Stomach (tissue), 9 donors: ENCODE data around the gene PRKG1. TPM values are rescaled to one million over a fixed set of nuclear protein-coding genes. Genes with fewer than 3 reads are reported as not detected.

Experiments
- DNase-seq, 2 donors: peaks; one replicate each; pipeline versions ENCODE4 v3.0.0 to v3.0.0-alpha.2; 2013 to 2019
- H3K27ac ChIP-seq, 5 donors: fragments of 200-600 bp in 4 of 5; sonication (generic) in 4 of 5; one replicate each; pipeline ENCODE4 v1.5.1; 2013 to 2019; ENCODE audit warnings: mild to moderate bottlenecking in 1 of 5, moderate library complexity in 1 of 5
- H3K27me3 ChIP-seq, 3 donors: fragments of 200-600 bp; sonication (generic); one replicate each; pipeline ENCODE4 v1.5.1; 2017 to 2019; ENCODE audit warnings: mixed run types in 1 of 3
- H3K36me3 ChIP-seq, 4 donors: fragments of 200-600 bp; sonication (generic); 1 replicate in 3 of 4; 2 replicates in 1 of 4; pipeline ENCODE4 v1.5.1; 2016 to 2019
- H3K4me1 ChIP-seq, 4 donors: fragments of 200-600 bp; sonication (generic); one replicate each; pipeline ENCODE4 v1.5.1; 2016 to 2019
- H3K4me3 ChIP-seq, 4 donors: fragments of 200-600 bp; sonication (generic) in 3 of 4; one replicate each; pipeline ENCODE4 v1.5.1; 2016 to 2019; ENCODE audit warnings: mild to moderate bottlenecking in 1 of 4
- H3K9me3 ChIP-seq, 4 donors: fragments of 200-600 bp; sonication (generic); one replicate each; pipeline ENCODE4 v1.5.1; 2016 to 2019
- EP300 ChIP-seq: sonication (generic); formaldehyde crosslinking; IDR thresholded peaks from one replicate; pipeline ENCODE4 v1.6.1; 2017; ENCODE audit warnings: antibody characterized with exemption
- POLR2A ChIP-seq, 4 donors: fragments of 450-650 bp; IDR thresholded peaks; one replicate each; pipeline ENCODE4 v1.6.1; 2016; ENCODE audit warnings: antibody characterized with exemption in 4 of 4, control low read depth in 2 of 4, mild to moderate bottlenecking in 1 of 4, moderate library complexity in 1 of 4
- POLR2AphosphoS5 ChIP-seq, 3 donors: sonication (generic); formaldehyde crosslinking; IDR thresholded peaks; one replicate each; pipeline ENCODE4 v1.6.1; 2016; ENCODE audit warnings: antibody characterized with exemption in 3 of 3
- WGBS, 5 donors: extraction: QIAGEN DNeasy Blood & Tissue Kit in 3 of 5; methylation state at CpG; one replicate each; pipeline versions ENCODE4 v1.1.5 to v1.1.7; 2013 to 2018; 5-methylcytosine and 5-hydroxymethylcytosine counted together
- intact Hi-C: fragments of 100-400 bp; cut with DNase I; formaldehyde crosslinking; loops from one replicate; pipeline ENCODE4 v1.15.1; 2023; ENCODE audit warnings: low total_unique reads
- polyA plus RNA-seq, 3 donors: library from polyadenylated mRNA; stranded (reverse); fragments of 200-250 nt; gene quantifications; one replicate each; pipeline ENCODE4 v1.2.3, GENCODE V29; 2013
- total RNA-seq, 5 donors: library from RNA; depleted of rRNA; stranded (reverse); fragments of >200 nt; gene quantifications; one replicate each; pipeline versions ENCODE4 v1.1.0 to v1.2.3, GENCODE V29; 2014 to 2016
- TF ChIP-seq, protein P1 (sequence below), 7 experiments: fragments of 450-650 bp in 4 of 7; fragments of 200-600 bp in 3 of 7; sonication (generic) in 3 of 7; IDR thresholded peaks; one replicate each; pipeline ENCODE4 v1.5.1; 2016 to 2019; ENCODE audit warnings: antibody characterized with exemption in 7 of 7, control low read depth in 2 of 7, mild to moderate bottlenecking in 1 of 7
- donor health status: healthy with polysubstance abuse.
- donor health status: Bipolar disorder and iron deficiency.
- donor health status: healthy.

PRKG1 gene
- total and polyA plus RNA-seq, 8 donors = 1.5 to 89.2 (median 14.3) TPM

DNA sequence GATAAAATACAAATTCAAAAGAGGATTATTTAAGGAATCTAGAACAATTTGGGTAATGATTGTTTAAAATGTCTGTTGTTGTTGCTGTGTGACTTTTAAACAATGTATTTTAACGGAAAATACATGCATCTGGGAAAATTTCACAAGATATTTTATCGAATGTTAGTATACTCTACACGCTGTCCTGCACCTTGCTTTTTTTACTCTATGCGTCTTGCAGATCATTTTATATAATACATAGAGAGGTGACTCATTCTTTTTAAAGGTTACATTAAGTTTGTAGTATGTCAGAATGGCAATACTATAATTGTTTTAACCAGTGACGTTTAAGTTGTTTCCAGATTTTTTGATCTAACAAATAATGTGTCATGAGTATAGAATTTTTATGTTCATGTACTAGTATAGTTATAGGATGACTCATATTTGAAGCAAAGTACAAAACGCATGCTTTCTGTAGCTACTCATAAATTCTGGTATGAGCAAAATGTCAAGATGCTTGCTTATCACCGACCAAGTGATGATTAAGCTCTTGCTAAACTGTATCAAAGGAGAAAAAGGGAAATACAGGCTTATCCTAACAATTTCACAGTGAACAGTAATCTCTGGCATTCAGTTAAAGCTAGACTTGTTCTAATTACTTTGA is 1244.7 kb downstream of the PRKG1 start:
- Histone ChIP-seq H3K4me1 (peaks cover 1 to 13% (median 12%) of the 10 kb centered on the region in 4 donors), H3K9me3 (no peaks in the 10 kb centered on the region), H3K36me3 (no peaks in the 10 kb centered on the region), H3K27me3 (peaks cover 0 to 21% (median 11%) of the 10 kb centered on the region in 3 donors), H3K27ac (no peak overlapping the region), H3K4me3 (no peak overlapping the region)
- intact Hi-C loops = no loop called here
- 62 to 70% (median 65%) methylated on average over 7 of the region's 7 CpGs for WGBS, 5 donors
- TF ChIP-seq EP300 (no peak), POLR2A (IDR thresholded peaks at IDR 0.05) (no peak), POLR2AphosphoS5 (IDR thresholded peaks at IDR 0.05) (peak in 1 of 3 donors; percentile 23)
- DNase-seq = no peak

DNA sequence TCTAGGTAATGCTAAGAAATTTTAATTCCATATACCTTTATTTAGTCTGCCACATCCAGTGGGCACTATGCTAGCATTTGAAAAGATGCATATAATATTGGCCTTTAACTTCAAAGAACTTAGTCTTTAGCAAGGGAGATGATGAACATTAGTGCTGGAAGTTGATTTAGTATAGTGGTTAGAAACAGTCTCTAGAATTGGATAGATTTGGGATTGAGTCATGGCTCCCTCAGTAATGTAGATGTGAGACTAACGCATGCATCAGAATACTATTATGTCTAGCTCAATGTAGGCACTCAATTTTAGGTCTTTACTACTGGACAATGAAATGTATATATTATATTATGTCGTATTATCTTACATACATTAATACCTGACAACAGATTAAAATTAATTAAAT is 1245.6 kb downstream of the PRKG1 start:
- WGBS, 5 donors = 65 to 93% (median 92%) methylated on average over 2 of the region's 2 CpGs
- no peak overlapping the region for H3K4me3 ChIP-seq
- H3K36me3 ChIP-seq = no peaks in the 10 kb centered on the region
- no peaks in the 10 kb centered on the region for H3K9me3 ChIP-seq
- TF ChIP-seq EP300 = no peak
- no peak for TF ChIP-seq POLR2AphosphoS5 (IDR thresholded peaks at IDR 0.05)
- TF ChIP-seq POLR2A (IDR thresholded peaks at IDR 0.05) = no peak
- TF ChIP-seq, protein P1, sequence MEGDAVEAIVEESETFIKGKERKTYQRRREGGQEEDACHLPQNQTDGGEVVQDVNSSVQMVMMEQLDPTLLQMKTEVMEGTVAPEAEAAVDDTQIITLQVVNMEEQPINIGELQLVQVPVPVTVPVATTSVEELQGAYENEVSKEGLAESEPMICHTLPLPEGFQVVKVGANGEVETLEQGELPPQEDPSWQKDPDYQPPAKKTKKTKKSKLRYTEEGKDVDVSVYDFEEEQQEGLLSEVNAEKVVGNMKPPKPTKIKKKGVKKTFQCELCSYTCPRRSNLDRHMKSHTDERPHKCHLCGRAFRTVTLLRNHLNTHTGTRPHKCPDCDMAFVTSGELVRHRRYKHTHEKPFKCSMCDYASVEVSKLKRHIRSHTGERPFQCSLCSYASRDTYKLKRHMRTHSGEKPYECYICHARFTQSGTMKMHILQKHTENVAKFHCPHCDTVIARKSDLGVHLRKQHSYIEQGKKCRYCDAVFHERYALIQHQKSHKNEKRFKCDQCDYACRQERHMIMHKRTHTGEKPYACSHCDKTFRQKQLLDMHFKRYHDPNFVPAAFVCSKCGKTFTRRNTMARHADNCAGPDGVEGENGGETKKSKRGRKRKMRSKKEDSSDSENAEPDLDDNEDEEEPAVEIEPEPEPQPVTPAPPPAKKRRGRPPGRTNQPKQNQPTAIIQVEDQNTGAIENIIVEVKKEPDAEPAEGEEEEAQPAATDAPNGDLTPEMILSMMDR (IDR thresholded peaks at IDR 0.05) = no peak
- intact Hi-C loops = no loop called here
- H3K27ac ChIP-seq = no peak overlapping the region
- peaks cover 0 to 11% (median 1%) of the 10 kb centered on the region in 3 donors for H3K27me3 ChIP-seq
- DNase-seq = no peak
- H3K4me1 ChIP-seq = peaks cover 0 to 3% (median 2%) of the 10 kb centered on the region in 4 donors

DNA sequence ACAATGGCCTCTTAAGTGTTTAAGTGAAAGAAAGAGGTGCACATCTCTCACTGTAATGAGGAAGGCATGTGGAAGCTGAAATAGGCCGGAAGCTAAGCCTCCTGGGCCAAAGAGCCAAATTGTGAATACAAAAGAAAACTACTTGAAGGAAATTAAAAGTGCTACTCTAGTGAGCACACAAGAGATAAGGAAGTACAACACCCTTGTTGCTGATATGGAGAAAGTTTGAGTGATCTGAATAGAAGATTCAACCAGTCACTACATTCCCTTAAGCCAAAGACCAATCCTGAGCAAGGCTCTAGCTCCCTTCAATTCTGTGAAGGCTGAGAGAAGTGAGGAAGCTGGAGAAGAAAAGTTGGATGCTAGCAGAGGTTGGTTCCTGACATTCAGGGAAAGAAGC is 1248.0 kb downstream of the PRKG1 start:
- DNase-seq = no peak
- Histone ChIP-seq H3K9me3 (no peaks in the 10 kb centered on the region), H3K27me3 (no peaks in the 10 kb centered on the region), H3K4me3 (no peak overlapping the region), H3K27ac (no peak overlapping the region), H3K4me1 (no peaks in the 10 kb centered on the region), H3K36me3 (no peaks in the 10 kb centered on the region)
- intact Hi-C loops = no loop called here
- 26 to 71% (median 53%) methylated on average over 1 of the region's 1 CpG for WGBS, 5 donors
- TF ChIP-seq POLR2A (IDR thresholded peaks at IDR 0.05) (no peak), POLR2AphosphoS5 (IDR thresholded peaks at IDR 0.05) (no peak), EP300 (no peak)
- TF ChIP-seq, protein P1 (IDR thresholded peaks at IDR 0.05) = no peak

DNA sequence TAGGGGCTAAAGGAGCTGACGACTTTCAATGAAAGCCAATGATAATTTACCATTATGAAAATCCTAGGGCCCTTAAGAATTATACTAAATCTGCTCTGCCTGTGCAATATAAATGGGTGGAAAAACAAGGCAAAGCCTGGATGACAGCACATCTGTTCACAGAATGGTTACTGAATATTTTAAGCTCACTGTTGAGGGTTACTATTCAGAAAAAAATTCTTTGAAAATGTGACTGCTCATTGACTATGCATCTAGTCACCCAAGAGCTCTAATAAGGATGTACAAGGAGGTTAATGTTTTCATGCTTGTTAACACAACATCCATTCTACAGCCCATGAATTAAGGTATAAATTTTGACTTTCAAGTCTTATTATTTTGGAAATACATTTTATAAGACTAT is 1248.6 kb downstream of the PRKG1 start:
- intact Hi-C loops = no loop called here
- WGBS, 5 donors = 71 to 100% (median 85%) methylated on average over 1 of the region's 1 CpG
- Histone ChIP-seq H3K27me3 (no peaks in the 10 kb centered on the region), H3K27ac (no peak overlapping the region), H3K4me3 (no peak overlapping the region), H3K36me3 (no peaks in the 10 kb centered on the region), H3K4me1 (no peaks in the 10 kb centered on the region), H3K9me3 (no peaks in the 10 kb centered on the region)
- TF ChIP-seq, protein P1 (IDR thresholded peaks at IDR 0.05) = no peak
- TF ChIP-seq POLR2A (IDR thresholded peaks at IDR 0.05) = no peak
- no peak for TF ChIP-seq EP300
- TF ChIP-seq POLR2AphosphoS5 (IDR thresholded peaks at IDR 0.05) = no peak
- no peak for DNase-seq

DNA sequence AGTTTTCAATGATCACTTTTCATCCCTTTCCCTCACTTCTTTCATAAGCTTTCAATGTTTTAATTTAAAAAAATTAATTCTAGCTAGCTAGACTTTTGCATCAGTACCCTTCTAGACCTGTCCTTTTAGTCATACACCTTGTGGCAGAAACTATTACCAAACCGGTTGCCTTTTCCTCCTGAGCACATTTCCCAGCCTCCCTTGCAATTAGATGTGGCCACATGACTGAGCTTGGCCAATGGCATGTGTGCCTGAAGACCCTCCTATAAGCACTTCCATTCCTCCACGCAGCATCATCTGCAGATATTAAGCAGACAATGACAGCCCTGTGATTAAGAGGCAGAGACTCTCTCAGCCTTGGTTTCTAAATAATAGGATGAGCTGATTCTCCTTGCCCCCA is 1252.1 kb downstream of the PRKG1 start:
- WGBS, 5 donors = 73 to 88% (median 82%) methylated on average over 2 of the region's 2 CpGs
- intact Hi-C loops = no loop called here
- TF ChIP-seq POLR2AphosphoS5 (IDR thresholded peaks at IDR 0.05) (no peak), POLR2A (IDR thresholded peaks at IDR 0.05) (no peak), EP300 (no peak)
- TF ChIP-seq, protein P1 (IDR thresholded peaks at IDR 0.05) = no peak

More for the DNA sequence above, 1252.1 kb downstream of the PRKG1 start:
- no peaks in the 10 kb centered on the region for H3K36me3 ChIP-seq
- H3K4me1 ChIP-seq = no peaks in the 10 kb centered on the region
- no peak for DNase-seq
- H3K27me3 ChIP-seq = no peaks in the 10 kb centered on the region
- no peak overlapping the region for H3K27ac ChIP-seq
- no peaks in the 10 kb centered on the region for H3K9me3 ChIP-seq
- no peak overlapping the region for H3K4me3 ChIP-seq
